GM23338 (cell line): ENCODE measurements around the gene LMNTD2. TPM values are rescaled to one million over a fixed set of nuclear protein-coding genes. Genes with fewer than 3 reads are reported as not detected.

Experiments
- ATAC-seq: fragments of 200-7000 bp; cut with Tn5 transposase; 3 replicates; pipeline ENCODE4 v1.9.1; 2020
- DNase-seq: peaks from one replicate; pipeline ENCODE4 v3.0.0-alpha.2; 2015; ENCODE audit warnings: low spot score
- H2AFZ ChIP-seq: fragments of 200-600 bp; sonication (generic); 2 replicates; pipeline ENCODE4 v1.8.0; 2016; ENCODE audit warnings: antibody characterized with exemption, mild to moderate bottlenecking, moderate library complexity
- H3F3A ChIP-seq: fragments of 200-600 bp; sonication (generic); replicated peaks from 2 replicates; pipeline ENCODE4 v1.8.0; 2017; ENCODE audit warnings: antibody characterized with exemption, mixed run types, low read depth
- H3K27ac ChIP-seq: fragments of 200-600 bp; sonication (generic); 2 replicates; pipeline ENCODE4 v1.6.1; 2016; ENCODE audit warnings: low read depth
- H3K27me3 ChIP-seq: fragments of 200-600 bp; sonication (generic); 2 replicates; pipeline ENCODE4 v1.8.0; 2016; ENCODE audit warnings: mild to moderate bottlenecking, mixed run types, moderate library complexity; ENCODE audit not compliant: insufficient read depth
- H3K36me3 ChIP-seq: fragments of 200-600 bp; sonication (generic); 2 replicates; pipeline ENCODE4 v1.8.0; 2016; ENCODE audit warnings: mild to moderate bottlenecking; ENCODE audit not compliant: insufficient read depth
- H3K4me1 ChIP-seq: fragments of 200-600 bp; sonication (generic); 2 replicates; pipeline ENCODE4 v1.8.0; 2016; ENCODE audit warnings: mild to moderate bottlenecking, moderate library complexity; ENCODE audit not compliant: insufficient read depth
- H3K4me2 ChIP-seq: fragments of 200-600 bp; sonication (generic); 2 replicates; pipeline ENCODE4 v1.7.1; 2017; ENCODE audit warnings: mixed run types
- H3K4me3 ChIP-seq: fragments of 200-600 bp; sonication (generic); 2 replicates; pipeline ENCODE4 v1.6.1; 2016; ENCODE audit warnings: mixed run types
- H3K79me2 ChIP-seq: fragments of 200-600 bp; sonication (generic); replicated peaks from 2 replicates; pipeline ENCODE4 v1.8.0; 2017; ENCODE audit warnings: mild to moderate bottlenecking; ENCODE audit not compliant: insufficient read depth
- H3K9me2 ChIP-seq: fragments of 200-600 bp; sonication (generic); 2 replicates; pipeline ENCODE4 v1.8.0; 2017; ENCODE audit not compliant: insufficient read depth
- H4K20me1 ChIP-seq: fragments of 200-600 bp; sonication (generic); replicated peaks from 2 replicates; pipeline ENCODE4 v1.8.0; 2017; ENCODE audit warnings: mild to moderate bottlenecking; ENCODE audit not compliant: insufficient read depth
- H3K27ac Mint-ChIP-seq: 2 replicates; pipeline ENCODE4 v1.8.0; 2020; ENCODE audit warnings: inconsistent platforms, mild to moderate bottlenecking, moderate library complexity, mixed read lengths
- H3K27me3 Mint-ChIP-seq: 3 replicates; pipeline ENCODE4 v1.8.0; 2022; ENCODE audit warnings: low read depth, mild to moderate bottlenecking, moderate library complexity, mixed read lengths, inconsistent platforms; ENCODE audit not compliant: insufficient read depth, poor library complexity
- H3K36me3 Mint-ChIP-seq: 3 replicates; pipeline ENCODE4 v1.8.0; 2021; ENCODE audit warnings: low read depth, mild to moderate bottlenecking, inconsistent platforms, moderate library complexity, mixed read lengths
- H3K4me1 Mint-ChIP-seq: 3 replicates; pipeline ENCODE4 v1.8.0; 2020; ENCODE audit warnings: mild to moderate bottlenecking, inconsistent platforms, mixed read lengths
- H3K4me3 Mint-ChIP-seq: 3 replicates; pipeline ENCODE4 v1.8.0; 2021; ENCODE audit warnings: moderate library complexity, mild to moderate bottlenecking, inconsistent platforms, mixed read lengths
- H3K9me3 Mint-ChIP-seq: 3 replicates; pipeline ENCODE4 v1.8.0; 2020; ENCODE audit warnings: moderate library complexity, mild to moderate bottlenecking, inconsistent platforms, mixed read lengths
- CREB1 ChIP-seq: fragments of 250-450 bp; sonication (Bioruptor Pico); IDR thresholded peaks from 2 replicates; pipeline ENCODE4 v1.5.0; 2020; ENCODE audit warnings: low read depth, mild to moderate bottlenecking, moderate library complexity
- CTCF ChIP-seq, 2 experiments: fragments of 200-600 bp in 1 of 2; sonication (generic) in 1 of 2; conservative IDR thresholded peaks; 2 replicates each; pipeline versions ENCODE4 v1.5.1 to v1.6.1; 2016 to 2017; ENCODE audit warnings: antibody characterized with exemption in 2 of 2, low read depth in 2 of 2, mild to moderate bottlenecking in 2 of 2, moderate library complexity in 1 of 2
- ETS1 ChIP-seq: IDR thresholded peaks from 2 replicates; pipeline ENCODE4 v1.6.1; 2016; ENCODE audit warnings: antibody characterized with exemption
- EZH2 ChIP-seq: fragments of 200-600 bp; sonication (generic); IDR thresholded peaks from one replicate; pipeline ENCODE4 v1.8.0; 2017; ENCODE audit warnings: antibody characterized with exemption, mild to moderate bottlenecking, low read depth; ENCODE audit not compliant: unreplicated experiment
- EZH2phosphoT487 ChIP-seq: fragments of 200-600 bp; sonication (generic); IDR thresholded peaks from one replicate; pipeline ENCODE4 v1.8.1; 2018; ENCODE audit warnings: antibody characterized with exemption; ENCODE audit not compliant: unreplicated experiment
- JUNB ChIP-seq: IDR thresholded peaks from one replicate; pipeline ENCODE4 v1.6.1; 2016; ENCODE audit warnings: antibody characterized with exemption; ENCODE audit not compliant: unreplicated experiment
- NANOG ChIP-seq: IDR thresholded peaks from 2 replicates; pipeline ENCODE4 v1.6.1; 2016; ENCODE audit warnings: antibody characterized with exemption, borderline replicate concordance
- POLR2AphosphoS5 ChIP-seq: IDR thresholded peaks from 2 replicates; pipeline ENCODE4 v1.6.1; 2016; ENCODE audit warnings: antibody characterized with exemption, low read depth
- REST ChIP-seq: IDR thresholded peaks from one replicate; pipeline ENCODE4 v1.6.1; 2018; ENCODE audit warnings: antibody characterized with exemption; ENCODE audit not compliant: unreplicated experiment
- STAT1 ChIP-seq: IDR thresholded peaks from one replicate; pipeline ENCODE4 v1.6.1; 2016; ENCODE audit warnings: antibody characterized with exemption; ENCODE audit not compliant: unreplicated experiment
- ZNF114 ChIP-seq: fragments of 250-450 bp; sonication (Bioruptor Pico); IDR thresholded peaks from 2 replicates; pipeline ENCODE4 v1.5.0; 2020; ENCODE audit warnings: mild to moderate bottlenecking, moderate library complexity
- ZNF331 ChIP-seq: fragments of 250-450 bp; sonication (Bioruptor Pico); IDR thresholded peaks from 2 replicates; pipeline ENCODE4 v1.5.0; 2020; ENCODE audit warnings: low read depth, mild to moderate bottlenecking, moderate library complexity
- ZNF462 ChIP-seq: fragments of 250-450 bp; sonication (Bioruptor Pico); IDR thresholded peaks from 2 replicates; pipeline ENCODE4 v1.5.0; 2020; ENCODE audit warnings: mild to moderate bottlenecking, moderate library complexity
- polyA plus RNA-seq: library from polyadenylated mRNA; unstranded; fragments of >200 nt; fragmentation: Nextera tagmentation; extraction: Ambion mirVana; gene quantifications from 2 replicates; pipeline ENCODE4 v1.2.1, GENCODE V29; 2016
- total RNA-seq: library from RNA; depleted of rRNA; stranded (reverse); fragments of >200 nt; shearing (Covaris generic); gene quantifications from 2 replicates; pipeline ENCODE4 v1.2.3, GENCODE V29; 2014

LMNTD2 gene
- total and polyA plus RNA-seq, 2 experiments from 2014 or later: 1.3 to 2.1 TPM

- peak overlapping the region; percentile 88 for H3K4me2 ChIP-seq
- no peak overlapping the region; the same call in 1 of the 2 replicates for H2AFZ ChIP-seq
- no peaks in the 10 kb centered on the region; the same call in 2 of the 3 replicates for H3K36me3 Mint-ChIP-seq
Observed at GRCh38 chr11:568306-569157, 8.0 kb upstream of the LMNTD2 start.

More at GRCh38 chr11:568306-569157, 8.0 kb upstream of the LMNTD2 start:
- Mint-ChIP-seq H3K4me1 (peaks cover 11% of the 10 kb centered on the region), H3K9me3 (no peaks in the 10 kb centered on the region), H3K27me3 (peaks cover 22% of the 10 kb centered on the region), H3K27ac (no peak overlapping the region), H3K4me3 (peak overlapping the region; percentile 72)
- Histone ChIP-seq H3K27ac (no peak overlapping the region), H3K79me2 (no peaks in the 10 kb centered on the region), H3K4me1 (peaks cover 20% of the 10 kb centered on the region; the same call in 1 of the 2 replicates), H3K9me2 (no peaks in the 10 kb centered on the region), H3K36me3 (no peaks in the 10 kb centered on the region), H3K27me3 (peaks cover 15% of the 10 kb centered on the region; the same call in 1 of the 2 replicates), H4K20me1 (peaks cover 2% of the 10 kb centered on the region), H3F3A (peaks cover 3% of the 10 kb centered on the region), H3K4me3 (peak overlapping the region; percentile 62)
- TF ChIP-seq CTCF (conservative IDR thresholded peaks at IDR 0.05; ENCODE audit: low read depth in 2 of 2): no peak
- no peak for TF ChIP-seq JUNB
- no peak for TF ChIP-seq NANOG
- no peak for TF ChIP-seq EZH2
- TF ChIP-seq ZNF331 (CRISPR knock-in tag): no peak
- no peak for TF ChIP-seq EZH2phosphoT487
- no peak for TF ChIP-seq ETS1
- TF ChIP-seq POLR2AphosphoS5: peak; percentile 55; the same call in 1 of the 2 replicates
- TF ChIP-seq REST: no peak
- peak; percentile 44 for TF ChIP-seq CREB1
- no peak for TF ChIP-seq ZNF114 (CRISPR knock-in tag)
- no peak for TF ChIP-seq ZNF462 (CRISPR knock-in tag)
- no peak for TF ChIP-seq STAT1
- DNase-seq (peak; percentile 95), ATAC-seq (peak; percentile 73)
